ENCODE measurements around the gene RNF2. TPM values are rescaled to one million over a fixed set of nuclear protein-coding genes. Genes with fewer than 3 reads are reported as not detected.

Gene RNF2
- total and polyA plus RNA-seq, 12 donors = 2.3 to 16.7 (median 13.2) TPM

DNA sequence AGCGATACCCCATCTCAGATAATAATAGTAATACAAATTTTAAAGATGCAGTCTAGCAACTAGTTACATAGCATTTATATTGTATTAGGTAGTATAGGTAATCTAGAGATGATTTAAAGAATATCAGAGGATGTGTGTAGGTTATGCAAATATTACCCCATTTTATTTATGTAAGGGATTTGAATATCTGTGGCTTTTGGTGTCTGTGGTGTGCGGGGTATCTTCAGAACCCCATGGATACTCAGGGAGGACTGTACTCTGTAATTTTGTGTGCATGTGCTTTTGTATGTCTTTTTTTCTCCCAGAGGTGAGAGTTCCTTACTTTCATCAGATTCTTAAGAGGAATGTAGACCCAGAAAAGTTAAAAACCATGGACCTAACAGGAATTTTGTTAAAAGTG is 12.8 kb downstream of the RNF2 start:
- H3K4me3 ChIP-seq = no peak overlapping the region
- 89 to 92% methylated on average over 2 of the region's 2 CpGs for WGBS, 2 donors
- peaks cover 4 to 53% (median 34%) of the 10 kb centered on the region in 9 donors for H3K4me1 ChIP-seq
- DNase-seq (no peak), ATAC-seq (no peak)
- TF ChIP-seq, protein P1, sequence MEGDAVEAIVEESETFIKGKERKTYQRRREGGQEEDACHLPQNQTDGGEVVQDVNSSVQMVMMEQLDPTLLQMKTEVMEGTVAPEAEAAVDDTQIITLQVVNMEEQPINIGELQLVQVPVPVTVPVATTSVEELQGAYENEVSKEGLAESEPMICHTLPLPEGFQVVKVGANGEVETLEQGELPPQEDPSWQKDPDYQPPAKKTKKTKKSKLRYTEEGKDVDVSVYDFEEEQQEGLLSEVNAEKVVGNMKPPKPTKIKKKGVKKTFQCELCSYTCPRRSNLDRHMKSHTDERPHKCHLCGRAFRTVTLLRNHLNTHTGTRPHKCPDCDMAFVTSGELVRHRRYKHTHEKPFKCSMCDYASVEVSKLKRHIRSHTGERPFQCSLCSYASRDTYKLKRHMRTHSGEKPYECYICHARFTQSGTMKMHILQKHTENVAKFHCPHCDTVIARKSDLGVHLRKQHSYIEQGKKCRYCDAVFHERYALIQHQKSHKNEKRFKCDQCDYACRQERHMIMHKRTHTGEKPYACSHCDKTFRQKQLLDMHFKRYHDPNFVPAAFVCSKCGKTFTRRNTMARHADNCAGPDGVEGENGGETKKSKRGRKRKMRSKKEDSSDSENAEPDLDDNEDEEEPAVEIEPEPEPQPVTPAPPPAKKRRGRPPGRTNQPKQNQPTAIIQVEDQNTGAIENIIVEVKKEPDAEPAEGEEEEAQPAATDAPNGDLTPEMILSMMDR (IDR thresholded peaks at IDR 0.05) = no peak
- intact Hi-C loops (cut with DNase I) = no loop called here
- H3K36me3 ChIP-seq = no peaks in the 10 kb centered on the region
- H3K27me3 ChIP-seq = no peaks in the 10 kb centered on the region
- peak overlapping the region in 1 of 10 donors; percentile 19 for H3K27ac ChIP-seq
- no peaks in the 10 kb centered on the region for H3K9me3 ChIP-seq

DNA sequence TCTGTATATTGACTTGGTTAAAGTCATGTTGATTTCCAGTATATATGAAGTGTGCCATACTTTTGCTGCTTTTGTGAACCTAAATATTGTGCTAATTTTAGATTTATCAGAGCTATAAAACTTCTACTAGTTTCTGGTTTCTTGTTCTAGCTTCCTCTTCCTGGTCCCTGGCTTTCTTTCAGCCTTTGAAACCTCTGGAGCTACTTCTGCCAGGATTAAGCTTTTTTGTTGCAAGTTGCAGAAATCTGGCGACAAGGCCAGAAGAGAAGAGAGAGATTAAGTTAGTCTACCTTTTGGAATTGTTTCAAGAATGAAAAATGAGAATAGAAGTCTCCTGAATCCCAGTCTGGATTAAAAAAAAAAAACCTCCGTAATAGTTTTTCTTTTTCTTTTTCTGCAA is 13.5 kb downstream of the RNF2 start:
- Histone ChIP-seq H3K4me1 (peaks cover 4 to 58% (median 34%) of the 10 kb centered on the region in 9 donors), H3K36me3 (no peaks in the 10 kb centered on the region), H3K4me3 (no peak overlapping the region), H3K9me3 (peaks cover 0 to 4% (median 0%) of the 10 kb centered on the region in 11 donors), H3K27ac (peak overlapping the region in 5 of 10 donors; percentile 3 to 19 (median 7)), H3K27me3 (no peaks in the 10 kb centered on the region)
- DNase-seq (no peak), ATAC-seq (no peak)
- TF ChIP-seq, protein P1 (IDR thresholded peaks at IDR 0.05) = no peak
- WGBS, 2 donors = 30 to 54% methylated on average over 2 of the region's 2 CpGs
- intact Hi-C loops (cut with DNase I) = no loop called here

DNA sequence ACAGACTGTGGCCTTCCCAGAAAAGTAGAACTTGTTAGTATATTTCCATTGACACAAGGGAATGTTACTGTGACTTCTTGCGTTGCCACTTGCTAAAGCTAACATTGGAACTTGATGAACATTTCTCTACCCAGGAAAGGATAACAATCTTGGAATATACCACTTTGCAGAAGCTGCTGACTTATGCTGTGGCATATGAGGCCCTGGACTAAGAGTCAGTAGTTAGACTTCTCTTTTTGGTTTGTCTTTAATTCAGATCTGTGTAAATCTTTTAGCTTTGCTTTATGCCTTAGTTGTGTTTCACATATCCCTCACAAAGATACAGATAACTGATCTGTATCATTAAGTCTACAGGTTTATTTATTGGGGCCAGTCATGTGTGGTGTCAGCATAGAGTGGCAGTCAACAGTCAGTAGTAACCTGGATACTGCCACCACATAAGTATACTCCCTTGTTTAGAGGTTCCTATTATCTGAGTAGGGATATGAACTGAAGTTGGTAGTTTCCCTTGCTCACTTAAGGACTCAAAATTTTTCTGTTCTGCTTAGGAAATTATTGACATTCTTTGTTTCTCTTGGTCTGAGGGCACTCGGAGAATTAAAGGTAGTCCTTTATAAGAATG is 14.7 kb downstream of the RNF2 start:
- H3K4me3 ChIP-seq = no peak overlapping the region
- H3K4me1 ChIP-seq = peaks cover 4 to 58% (median 34%) of the 10 kb centered on the region in 9 donors
- TF ChIP-seq, protein P1 (IDR thresholded peaks at IDR 0.05) = no peak
- WGBS, 2 donors = 95 to 96% methylated on average over 2 of the region's 2 CpGs
- intact Hi-C loops (cut with DNase I) = no loop called here
- ATAC-seq (no peak), DNase-seq (no peak)
- no peaks in the 10 kb centered on the region for H3K27me3 ChIP-seq
- no peaks in the 10 kb centered on the region for H3K36me3 ChIP-seq
- no peak overlapping the region for H3K27ac ChIP-seq
- H3K9me3 ChIP-seq = peaks cover 0 to 14% (median 0%) of the 10 kb centered on the region in 11 donors

DNA sequence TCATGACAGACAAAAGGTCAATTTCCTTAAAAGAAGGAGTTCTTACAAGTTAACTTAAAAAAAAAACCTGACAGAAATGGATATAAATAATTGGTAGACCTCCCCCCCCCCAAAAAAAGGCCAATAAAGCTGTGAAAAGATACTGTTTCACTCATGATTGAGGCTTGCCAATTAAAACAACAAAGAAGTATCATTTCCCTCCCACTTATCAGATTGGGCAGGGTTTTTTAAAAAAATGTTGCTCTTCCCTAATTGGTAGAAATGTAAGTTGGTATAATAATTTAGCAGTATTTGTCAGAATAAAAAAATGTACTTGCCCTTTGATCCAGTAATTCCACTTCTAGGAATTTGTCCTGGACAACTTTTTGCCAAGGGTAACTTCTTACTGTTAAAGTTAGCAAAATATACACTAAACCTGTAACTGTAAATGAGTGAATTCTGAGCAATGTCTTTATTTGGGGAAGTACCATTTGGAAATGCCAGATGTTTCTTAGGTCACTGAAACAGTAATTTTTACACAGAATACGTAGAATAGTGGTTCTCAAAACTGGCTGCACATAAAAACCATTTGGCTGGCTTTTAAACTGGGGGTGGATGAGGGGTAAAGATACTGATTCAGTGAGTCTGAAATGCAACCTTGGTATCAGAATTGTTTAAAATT is 17.5 kb downstream of the RNF2 start:
- peaks cover 4 to 61% (median 32%) of the 10 kb centered on the region in 9 donors for H3K4me1 ChIP-seq
- TF ChIP-seq, protein P1 (IDR thresholded peaks at IDR 0.05) = no peak
- 76 to 83% methylated on average over 1 of the region's 1 CpG for WGBS, 2 donors

More for the DNA sequence above, 17.5 kb downstream of the RNF2 start:
- peaks cover 0 to 15% (median 0%) of the 10 kb centered on the region in 11 donors for H3K9me3 ChIP-seq
- H3K36me3 ChIP-seq = no peaks in the 10 kb centered on the region
- ATAC-seq (no peak), DNase-seq (no peak)
- H3K4me3 ChIP-seq = no peak overlapping the region
- no peaks in the 10 kb centered on the region for H3K27me3 ChIP-seq
- intact Hi-C loops (cut with DNase I) = no loop called here
- H3K27ac ChIP-seq = no peak overlapping the region

Data from heart right ventricle (tissue), 16 donors.